Peyer's patch (tissue), 4 donors: Measurements from ENCODE around the gene DDAH2.

Experiments used
- POLR2A ChIP-seq, 2 donors: fragments of 450-650 bp; IDR thresholded peaks; one replicate each; pipeline ENCODE4 v1.5.1; 2017; ENCODE audit warnings: antibody characterized with exemption in 2 of 2, mild to moderate bottlenecking in 2 of 2, moderate library complexity in 2 of 2
- TF ChIP-seq, protein P1 (sequence below), 6 experiments: fragments of 450-650 bp in 4 of 6; fragments of 200-600 bp in 2 of 6; sonication (generic) in 1 of 6; IDR thresholded peaks; one replicate each; pipeline ENCODE4 v1.5.1; 2017 to 2019; ENCODE audit warnings: antibody characterized with exemption in 6 of 6, mild to moderate bottlenecking in 3 of 6, moderate library complexity in 1 of 6

- no peak for TF ChIP-seq POLR2A (IDR thresholded peaks at IDR 0.05)
- TF ChIP-seq, protein P1, sequence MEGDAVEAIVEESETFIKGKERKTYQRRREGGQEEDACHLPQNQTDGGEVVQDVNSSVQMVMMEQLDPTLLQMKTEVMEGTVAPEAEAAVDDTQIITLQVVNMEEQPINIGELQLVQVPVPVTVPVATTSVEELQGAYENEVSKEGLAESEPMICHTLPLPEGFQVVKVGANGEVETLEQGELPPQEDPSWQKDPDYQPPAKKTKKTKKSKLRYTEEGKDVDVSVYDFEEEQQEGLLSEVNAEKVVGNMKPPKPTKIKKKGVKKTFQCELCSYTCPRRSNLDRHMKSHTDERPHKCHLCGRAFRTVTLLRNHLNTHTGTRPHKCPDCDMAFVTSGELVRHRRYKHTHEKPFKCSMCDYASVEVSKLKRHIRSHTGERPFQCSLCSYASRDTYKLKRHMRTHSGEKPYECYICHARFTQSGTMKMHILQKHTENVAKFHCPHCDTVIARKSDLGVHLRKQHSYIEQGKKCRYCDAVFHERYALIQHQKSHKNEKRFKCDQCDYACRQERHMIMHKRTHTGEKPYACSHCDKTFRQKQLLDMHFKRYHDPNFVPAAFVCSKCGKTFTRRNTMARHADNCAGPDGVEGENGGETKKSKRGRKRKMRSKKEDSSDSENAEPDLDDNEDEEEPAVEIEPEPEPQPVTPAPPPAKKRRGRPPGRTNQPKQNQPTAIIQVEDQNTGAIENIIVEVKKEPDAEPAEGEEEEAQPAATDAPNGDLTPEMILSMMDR (IDR thresholded peaks at IDR 0.05): peak in 3 of 6 experiments; percentile 18 to 39 (median 26)
These were observed 39.6 kb downstream of the DDAH2 start for GRCh38 chr6:31689249-31690110.
